ENCODE measurements around the gene SNX20.

Gene SNX20

GRCh38 chr16:50711862-50712559 lies 30.9 kb upstream of the SNX20 start:
- in situ Hi-C loops (cut with HindIII; ENCODE audit: low sequenced_read_pairs), result no loop called here
- no peak for DNase-seq (ENCODE audit: low read depth)
- H3K4me3 ChIP-seq (ENCODE audit: low read depth, low read length), result no peak overlapping the region
- TF ChIP-seq, protein P1, sequence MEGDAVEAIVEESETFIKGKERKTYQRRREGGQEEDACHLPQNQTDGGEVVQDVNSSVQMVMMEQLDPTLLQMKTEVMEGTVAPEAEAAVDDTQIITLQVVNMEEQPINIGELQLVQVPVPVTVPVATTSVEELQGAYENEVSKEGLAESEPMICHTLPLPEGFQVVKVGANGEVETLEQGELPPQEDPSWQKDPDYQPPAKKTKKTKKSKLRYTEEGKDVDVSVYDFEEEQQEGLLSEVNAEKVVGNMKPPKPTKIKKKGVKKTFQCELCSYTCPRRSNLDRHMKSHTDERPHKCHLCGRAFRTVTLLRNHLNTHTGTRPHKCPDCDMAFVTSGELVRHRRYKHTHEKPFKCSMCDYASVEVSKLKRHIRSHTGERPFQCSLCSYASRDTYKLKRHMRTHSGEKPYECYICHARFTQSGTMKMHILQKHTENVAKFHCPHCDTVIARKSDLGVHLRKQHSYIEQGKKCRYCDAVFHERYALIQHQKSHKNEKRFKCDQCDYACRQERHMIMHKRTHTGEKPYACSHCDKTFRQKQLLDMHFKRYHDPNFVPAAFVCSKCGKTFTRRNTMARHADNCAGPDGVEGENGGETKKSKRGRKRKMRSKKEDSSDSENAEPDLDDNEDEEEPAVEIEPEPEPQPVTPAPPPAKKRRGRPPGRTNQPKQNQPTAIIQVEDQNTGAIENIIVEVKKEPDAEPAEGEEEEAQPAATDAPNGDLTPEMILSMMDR (IDR thresholded peaks at IDR 0.05; ENCODE audit: low read depth, low read length, missing control alignments), result no peak

GRCh38 chr16:50711040-50711439 lies 29.9 kb upstream of the SNX20 start:
- in situ Hi-C loops (cut with HindIII; ENCODE audit: low sequenced_read_pairs), result no loop called here
- H3K4me3 ChIP-seq (ENCODE audit: low read depth, low read length), result no peak overlapping the region
- TF ChIP-seq, protein P1 (IDR thresholded peaks at IDR 0.05; ENCODE audit: low read depth, low read length, missing control alignments), result no peak
- DNase-seq (ENCODE audit: low read depth), result no peak

- in situ Hi-C loops (cut with HindIII; ENCODE audit: low sequenced_read_pairs), result no loop called here
- TF ChIP-seq, protein P1 (IDR thresholded peaks at IDR 0.05; ENCODE audit: low read depth, low read length, missing control alignments), result no peak
- DNase-seq (ENCODE audit: low read depth), result no peak
- no peak overlapping the region for H3K4me3 ChIP-seq (ENCODE audit: low read depth, low read length)
These were observed 28.9 kb upstream of the SNX20 start for GRCh38 chr16:50709980-50710379.

- in situ Hi-C loops (cut with HindIII; ENCODE audit: low sequenced_read_pairs), result no loop called here
- no peak for DNase-seq (ENCODE audit: low read depth)
These were observed 28.1 kb upstream of the SNX20 start for GRCh38 chr16:50709061-50709684.

GRCh38 chr16:50708373-50709060 lies 27.4 kb upstream of the SNX20 start:
- in situ Hi-C loops (cut with HindIII; ENCODE audit: low sequenced_read_pairs), result no loop called here
- H3K4me3 ChIP-seq (ENCODE audit: low read depth, low read length), result no peak overlapping the region
- no peak for DNase-seq (ENCODE audit: low read depth)
- TF ChIP-seq, protein P1 (IDR thresholded peaks at IDR 0.05; ENCODE audit: low read depth, low read length, missing control alignments), result no peak

More at GRCh38 chr16:50709061-50709684, 28.1 kb upstream of the SNX20 start:
- TF ChIP-seq, protein P1 (IDR thresholded peaks at IDR 0.05; ENCODE audit: low read depth, low read length, missing control alignments), result no peak
- H3K4me3 ChIP-seq (ENCODE audit: low read depth, low read length), result no peak overlapping the region

DNA sequence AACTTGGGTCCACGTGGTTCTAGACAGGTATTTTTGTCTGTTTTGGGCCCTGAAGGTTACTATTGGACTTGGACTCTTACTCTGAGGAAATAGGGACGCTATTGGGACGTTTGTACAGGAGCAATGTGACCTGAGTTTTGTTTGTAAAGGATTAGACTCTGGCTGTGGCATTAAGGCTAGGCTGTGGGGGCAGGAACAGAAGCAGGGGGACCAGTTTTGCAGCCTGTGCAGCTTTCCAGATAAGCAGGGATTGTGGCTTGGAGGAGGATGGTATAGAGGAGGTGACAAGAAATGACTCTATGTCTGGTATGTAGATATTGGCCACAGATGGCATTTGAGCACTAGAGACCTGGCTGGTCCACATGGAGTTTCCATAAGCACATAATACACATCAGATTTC lies 25.1 kb upstream of the SNX20 start:
- no peak for DNase-seq (ENCODE audit: low read depth)

More for the DNA sequence above, 25.1 kb upstream of the SNX20 start:
- in situ Hi-C loops (cut with HindIII; ENCODE audit: low sequenced_read_pairs), result no loop called here
- TF ChIP-seq, protein P1 (IDR thresholded peaks at IDR 0.05; ENCODE audit: low read depth, low read length, missing control alignments), result no peak
- no peak overlapping the region for H3K4me3 ChIP-seq (ENCODE audit: low read depth, low read length)

All from astrocyte of the cerebellum (primary cell).